Neural cell (in vitro differentiated cells): ENCODE measurements around the gene COBLL1.

Experiments
- CTCF ChIP-seq: fragments of 450-650 bp; IDR thresholded peaks from 2 replicates; pipeline ENCODE4 v1.5.1; 2014; ENCODE audit warnings: antibody characterized with exemption, mild to moderate bottlenecking, moderate library complexity; ENCODE audit not compliant: poor library complexity, severe bottlenecking
- EZH2 ChIP-seq: fragments of 200-600, 300-800 bp; shearing (Covaris generic), sonication (generic); IDR thresholded peaks from 2 replicates; pipeline ENCODE4 v1.6.1; 2014; ENCODE audit warnings: antibody characterized with exemption, low read length, borderline replicate concordance, mild to moderate bottlenecking; ENCODE audit not compliant: insufficient read depth, poor library complexity, severe bottlenecking
- REST ChIP-seq: IDR thresholded peaks from 2 replicates; pipeline ENCODE4 v1.6.1; 2012; ENCODE audit warnings: borderline replicate concordance
- TAF1 ChIP-seq: IDR thresholded peaks from 2 replicates; pipeline ENCODE4 v1.6.1; 2012; ENCODE audit warnings: low read depth

- no peak for TF ChIP-seq CTCF
- no peak for TF ChIP-seq REST
- no peak for TF ChIP-seq EZH2
- no peak for TF ChIP-seq TAF1
Measured at GRCh38 chr2:164746713-164747112, 94.9 kb downstream of the COBLL1 start.
